ENCODE results near the gene MT1A. TPM values are rescaled to one million over a fixed set of nuclear protein-coding genes. Genes with fewer than 3 reads are reported as not detected.
"Not testable (repeated sequence)": the region's sequence is repeated elsewhere in the genome, so short reads cannot be mapped to it uniquely, and the experiment has no call there.

MT1A gene
- total RNA-seq, 1 donor from 2014 or later: 1.8 TPM

- ATAC-seq (no peak), DNase-seq (ENCODE audit: low spot score) (no peak)
- intact Hi-C loops (cut with DNase I): loop anchor here (10.0 kb wide), 1 partner anchor 94 kb away; no protein-coding TSS in a partner anchor
Observed at GRCh38 chr16:56608876-56609462, 29.5 kb upstream of the MT1A start.

- peak; percentile 86 for DNase-seq (ENCODE audit: low spot score)
- peak; percentile 23 for ATAC-seq
- intact Hi-C loops (cut with DNase I): loop anchor here (10.0 kb wide), 1 partner anchor 95 kb away; no protein-coding TSS in a partner anchor
Observed at GRCh38 chr16:56609463-56609921, 29.0 kb upstream of the MT1A start.

GRCh38 chr16:56610017-56610608 lies 28.4 kb upstream of the MT1A start:
- intact Hi-C loops (cut with DNase I): loop anchor here (5.0 kb wide), 1 partner anchor 1717 kb away; no protein-coding TSS in a partner anchor
- no peak for DNase-seq (ENCODE audit: low spot score)

DNA sequence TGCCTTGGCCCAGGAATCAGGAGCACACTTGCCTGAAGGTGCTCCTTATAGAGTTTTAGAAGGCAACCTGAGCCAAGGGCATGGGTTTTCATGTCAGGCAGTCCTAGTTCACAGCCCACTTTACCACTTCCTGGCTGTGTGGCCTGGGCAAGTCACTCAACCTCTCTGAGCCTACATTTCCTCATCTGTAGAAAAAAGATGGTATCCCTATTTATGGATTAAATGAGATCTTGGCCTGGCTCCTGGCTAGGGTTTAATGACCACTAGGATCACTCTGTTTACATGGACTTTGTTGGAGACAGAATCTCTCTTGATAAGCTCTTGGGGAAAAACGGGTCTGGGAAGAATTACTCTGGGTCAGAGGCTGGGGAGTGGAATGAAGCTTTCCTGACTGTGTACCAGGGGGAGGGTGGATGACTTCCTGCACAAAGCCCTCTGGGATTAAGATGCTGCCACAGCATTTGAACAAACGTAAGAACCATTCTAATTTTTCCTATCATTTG lies 27.8 kb upstream of the MT1A start:
- no peak for ATAC-seq
- DNase-seq (ENCODE audit: low spot score): no peak
- intact Hi-C loops (cut with DNase I): loop anchor here (5.0 kb wide), 1 partner anchor 1717 kb away; no protein-coding TSS in a partner anchor

More at GRCh38 chr16:56610017-56610608, 28.4 kb upstream of the MT1A start:
- peak; percentile 1 for ATAC-seq

DNA sequence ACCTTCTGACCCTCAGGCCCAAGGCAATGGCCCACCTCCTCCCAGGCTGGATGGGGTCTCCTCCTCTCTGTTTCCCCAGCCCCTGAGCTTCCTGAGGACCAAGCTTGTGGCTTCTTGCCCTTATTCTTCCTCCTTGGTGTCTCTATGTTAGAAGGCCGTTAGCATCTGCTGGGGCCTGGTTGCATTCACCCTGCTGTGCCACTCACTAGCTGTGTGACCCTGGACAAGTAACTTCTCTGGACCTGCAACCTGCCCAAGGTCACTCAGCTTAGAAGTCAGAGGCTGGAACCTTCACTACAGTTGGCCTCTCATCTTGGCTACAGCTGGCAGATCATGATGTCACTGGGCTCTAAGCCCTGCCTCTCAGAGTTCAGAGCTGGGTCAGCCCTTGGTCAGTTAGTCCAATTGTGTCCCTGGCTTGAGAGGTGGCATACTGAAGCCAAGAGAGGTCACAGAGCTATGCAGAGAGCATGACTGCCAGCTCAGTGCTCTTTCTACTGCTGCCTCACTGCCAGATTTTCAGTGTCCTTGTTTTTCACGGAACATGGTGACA lies 27.1 kb upstream of the MT1A start:
- no peak for DNase-seq (ENCODE audit: low spot score)

DNA sequence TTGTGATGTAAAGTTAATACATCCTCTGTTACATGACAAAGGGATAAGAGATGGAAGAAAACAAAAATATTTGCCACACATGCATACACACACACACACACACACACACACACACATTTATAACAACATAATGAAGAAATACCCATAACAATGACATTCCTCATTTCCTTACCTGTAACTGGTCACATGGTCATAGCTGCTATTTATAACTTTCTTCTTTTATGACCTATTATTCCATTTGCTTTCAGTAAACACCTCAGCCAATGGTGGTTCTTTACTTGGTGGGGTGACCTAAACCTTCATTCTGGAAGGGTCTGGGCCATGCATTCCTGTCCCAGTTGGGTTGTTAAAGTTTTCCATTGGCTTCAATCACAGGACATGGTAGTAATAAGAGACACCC lies 24.8 kb upstream of the MT1A start:
- ATAC-seq (no peak), DNase-seq (ENCODE audit: low spot score) (no peak)
- intact Hi-C loops (cut with DNase I): loop anchor here (5.0 kb wide), 1 partner anchor 1714 kb away; no protein-coding TSS in a partner anchor

More for the DNA sequence above, 27.1 kb upstream of the MT1A start:
- intact Hi-C loops (cut with DNase I): loop anchor here (5.0 kb wide), 1 partner anchor 1716 kb away; no protein-coding TSS in a partner anchor
- peak; percentile 13 for ATAC-seq

GRCh38 chr16:56614549-56614991 lies 23.9 kb upstream of the MT1A start:
- intact Hi-C loops (cut with DNase I): loop anchor here (5.0 kb wide), 1 partner anchor 1713 kb away; no protein-coding TSS in a partner anchor
- ATAC-seq: no peak
- DNase-seq (ENCODE audit: low spot score): no peak

DNA sequence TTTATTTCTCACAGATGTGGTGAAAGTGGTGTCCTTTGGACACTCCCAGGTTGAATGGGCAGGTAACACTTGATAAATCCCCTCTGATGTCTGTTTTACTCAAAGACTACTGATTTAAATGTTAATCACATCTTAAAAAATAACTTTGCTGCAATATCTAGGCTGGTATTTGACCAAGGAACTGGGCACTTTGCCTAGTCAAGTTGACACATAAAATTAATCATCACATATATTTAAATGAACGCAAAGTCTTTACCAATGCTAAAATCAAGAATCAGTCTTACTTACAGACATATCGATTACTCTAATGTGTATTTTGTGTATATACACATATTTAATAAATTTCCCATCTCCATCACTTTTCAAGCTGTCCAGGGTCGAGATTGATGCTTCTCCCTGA lies 23.1 kb upstream of the MT1A start:
- intact Hi-C loops (cut with DNase I): no loop called here
- ATAC-seq (no peak), DNase-seq (ENCODE audit: low spot score) (no peak)

GRCh38 chr16:56616608-56617211 lies 21.8 kb upstream of the MT1A start:
- ATAC-seq: peak; percentile 35
- intact Hi-C loops (cut with DNase I): no loop called here

GRCh38 chr16:56617212-56618085 lies 21.0 kb upstream of the MT1A start:
- intact Hi-C loops (cut with DNase I): no loop called here
- peak; percentile 80 for DNase-seq (ENCODE audit: low spot score)
- ATAC-seq: peak; percentile 89

More at GRCh38 chr16:56616608-56617211, 21.8 kb upstream of the MT1A start:
- DNase-seq (ENCODE audit: low spot score): no peak

GRCh38 chr16:56618138-56618537 lies 20.3 kb upstream of the MT1A start:
- ATAC-seq (no peak), DNase-seq (ENCODE audit: low spot score) (no peak)
- intact Hi-C loops (cut with DNase I): no loop called here

DNA sequence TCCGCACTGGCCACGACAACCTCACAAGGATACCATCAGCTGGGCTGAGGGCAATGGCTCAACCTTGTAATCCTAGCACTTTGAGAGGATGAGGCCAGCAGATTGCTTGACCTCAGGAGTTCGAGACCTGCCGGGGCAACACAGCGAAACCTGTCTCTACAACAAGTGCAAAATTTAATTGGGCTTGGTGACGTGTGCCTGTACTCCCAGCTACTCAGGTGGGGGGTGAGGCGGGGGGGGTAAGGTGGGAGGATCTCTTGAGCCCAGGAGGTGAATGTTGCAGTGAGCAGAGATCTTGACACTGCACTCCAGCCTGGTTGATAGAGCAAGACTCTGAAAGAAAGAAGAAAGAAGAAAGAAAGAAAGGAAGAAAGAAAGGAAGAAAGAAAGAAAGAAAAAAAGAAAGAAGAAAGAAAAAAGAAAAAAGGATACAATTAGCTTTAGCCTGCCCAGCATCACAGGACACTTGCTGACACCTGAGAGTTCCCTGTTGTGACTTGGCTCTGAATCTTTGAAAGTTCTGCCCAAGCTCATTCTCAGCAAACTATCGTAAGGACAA lies 18.0 kb upstream of the MT1A start:
- intact Hi-C loops (cut with DNase I): no loop called here
- ATAC-seq (no peak), DNase-seq (ENCODE audit: low spot score) (peak; percentile 36)

DNA sequence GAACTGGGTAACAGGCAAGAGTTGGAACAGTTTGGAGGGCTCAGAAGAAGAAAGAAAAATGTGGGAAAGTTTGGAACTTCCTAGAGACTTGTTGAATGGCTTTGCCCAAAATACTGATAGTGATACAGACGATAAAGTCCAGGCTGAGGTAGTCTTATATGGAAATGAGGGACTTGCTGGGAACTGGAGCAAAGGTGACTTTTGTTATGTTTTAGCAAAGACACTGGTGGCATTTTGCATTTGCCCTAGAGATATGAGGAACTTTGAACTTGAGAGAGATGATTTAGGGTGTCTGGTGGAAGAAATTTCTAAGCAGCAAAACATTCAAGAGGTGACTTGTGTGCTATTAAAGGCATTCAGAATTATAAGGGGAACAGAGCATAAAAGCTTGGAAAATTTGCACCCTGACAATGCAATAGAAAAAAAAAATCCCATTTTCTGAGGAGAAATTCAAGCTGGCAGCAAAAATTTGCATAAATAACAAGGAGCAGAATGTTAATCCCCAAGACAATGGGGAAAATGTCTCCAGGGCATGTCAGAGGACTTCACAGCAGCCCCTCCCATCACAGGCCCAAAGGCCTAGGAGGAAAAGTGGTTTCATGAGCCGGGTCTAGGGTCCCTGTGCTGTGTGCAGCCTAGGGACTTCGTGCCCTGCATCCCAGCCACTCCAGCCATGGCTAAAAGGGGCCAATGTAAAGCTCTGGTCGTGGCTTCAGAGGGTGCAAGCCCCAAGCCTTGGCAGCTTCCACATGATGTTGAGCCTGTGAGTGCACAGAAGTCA lies 16.6 kb upstream of the MT1A start:
- DNase-seq (ENCODE audit: low spot score); ATAC-seq; intact Hi-C loops (cut with DNase I): not testable (repeated sequence)

DNA sequence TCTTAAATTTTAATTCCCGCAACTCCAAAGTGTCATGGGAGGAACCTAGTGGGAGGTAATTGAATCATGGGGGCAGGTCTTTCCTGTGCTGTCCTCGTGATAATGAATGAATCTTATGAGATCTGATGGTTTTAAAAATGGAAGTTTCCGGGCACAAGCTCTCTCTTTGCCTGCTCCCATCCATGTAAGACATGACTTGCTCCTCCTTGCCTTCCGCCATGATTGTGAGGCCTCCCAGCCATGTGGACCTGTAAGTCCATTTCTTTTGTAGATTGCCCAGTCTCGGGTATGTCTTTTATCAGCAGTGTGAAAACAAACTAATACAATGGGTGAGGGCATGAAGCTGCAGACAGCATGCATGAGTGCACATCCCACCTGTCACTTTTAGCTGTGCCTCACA lies 15.3 kb upstream of the MT1A start:
- ATAC-seq; DNase-seq (ENCODE audit: low spot score); intact Hi-C loops (cut with DNase I): not testable (repeated sequence)

GRCh38 chr16:56623637-56624036 lies 14.8 kb upstream of the MT1A start:
- ATAC-seq (no peak), DNase-seq (ENCODE audit: low spot score) (no peak)
- intact Hi-C loops (cut with DNase I): no loop called here

DNA sequence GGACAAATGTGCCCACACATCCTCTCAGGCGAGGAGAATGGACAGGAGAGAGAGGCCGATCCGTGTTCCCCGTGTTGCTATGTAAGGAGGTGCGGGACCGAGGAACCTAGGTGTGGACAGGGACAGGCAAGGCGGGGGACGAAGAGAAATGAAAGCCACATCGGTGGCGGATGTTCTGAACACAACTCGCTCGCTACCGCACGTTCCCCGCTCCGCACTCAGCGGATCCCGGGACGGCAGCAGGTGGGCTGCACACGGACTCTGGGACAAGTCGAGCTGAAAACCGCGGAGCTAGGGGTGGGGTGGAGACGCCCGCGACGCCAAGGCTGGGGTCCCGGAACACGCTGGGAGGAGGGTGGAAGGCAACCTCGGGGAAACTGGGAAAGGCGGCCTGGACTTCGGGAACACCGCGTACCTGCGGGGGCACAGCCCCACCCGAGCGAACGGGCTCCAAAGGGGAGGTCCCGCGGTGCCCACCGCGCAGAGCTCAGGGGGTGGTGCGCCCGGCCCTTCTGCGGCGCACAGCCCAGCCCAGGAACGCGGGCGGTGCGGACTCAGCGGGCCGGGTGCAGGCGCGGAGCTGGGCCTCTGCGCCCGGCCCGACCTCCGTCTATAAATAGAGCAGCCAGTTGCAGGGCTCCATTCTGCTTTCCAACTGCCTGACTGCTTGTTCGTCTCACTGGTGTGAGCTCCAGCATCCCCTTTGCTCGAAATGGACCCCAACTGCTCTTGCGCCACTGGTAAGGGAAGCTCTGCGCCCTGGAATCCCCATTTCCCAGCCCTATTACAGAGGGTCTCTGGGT lies 13.1 kb upstream of the MT1A start, which contains the start of gene MT1E:
MT1E (plus strand) TSS at position 642 of the 803 bp plus-strand sequence; CDS start at position 713, 71 bp downstream.
- ATAC-seq (peak; percentile 91), DNase-seq (ENCODE audit: low spot score) (peak; percentile 74)
- intact Hi-C loops (cut with DNase I): no loop called here
